H1 (cell line): ENCODE measurements around the gene PNPLA1. TPM values are rescaled to one million over a fixed set of nuclear protein-coding genes. Genes with fewer than 3 reads are reported as not detected.
A peak's percentile ranks its signal among the peaks of the same experiment; 100 is the strongest.

ENCODE experiments used
- CTCF ChIA-PET: fragments of 300-600 bp; sonication (Branson Sonifier 250); formaldehyde crosslinking; loops from one replicate; lab custom pipeline; 2021; ENCODE audit not compliant: partially characterized antibody; lab: Charles Lee
- POLR2A ChIA-PET: fragments of 300-600 bp; sonication (Branson Sonifier 250); formaldehyde crosslinking; loops from one replicate; lab custom pipeline; 2021; ENCODE audit warnings: inconsistent platforms; ENCODE audit not compliant: partially characterized antibody; lab: Charles Lee
- DNase-seq, 2 experiments: peaks; one replicate each; pipeline versions ENCODE4 v3.0.0 to v3.0.0-alpha.2; 2010 to 2022; ENCODE audit warnings: low spot score in 2 of 2, low read depth in 1 of 2, mixed read lengths in 1 of 2
- FAIRE-seq: peaks from 2 replicates; lab custom pipeline; 2011; peaks lifted over from hg19 to GRCh38; lab: Jason Lieb, UNC
- H2AFZ ChIP-seq: 2 replicates; pipeline ENCODE4 v1.8.1; 2012; ENCODE audit warnings: low read length, inconsistent platforms
- H2AK5ac ChIP-seq: 2 replicates; pipeline ENCODE4 v1.6.1; 2013; ENCODE audit warnings: low read depth, low read length
- H2BK120ac ChIP-seq: replicated peaks from 2 replicates; pipeline ENCODE3; 2013; ENCODE audit warnings: low read depth, low read length, inconsistent platforms
- H2BK12ac ChIP-seq: 2 replicates; pipeline ENCODE4 v1.6.1; 2013; ENCODE audit warnings: low read depth, low read length
- H2BK15ac ChIP-seq: 2 replicates; pipeline ENCODE4 v1.6.1; 2013; ENCODE audit warnings: low read length
- H2BK20ac ChIP-seq: 2 replicates; pipeline ENCODE4 v1.6.1; 2013; ENCODE audit warnings: low read length
- H2BK5ac ChIP-seq: 2 replicates; pipeline ENCODE4 v1.6.1; 2013; ENCODE audit warnings: low read depth, low read length
- H3K14ac ChIP-seq: 2 replicates; pipeline ENCODE4 v1.6.1; 2013; ENCODE audit warnings: inconsistent platforms; ENCODE audit not compliant: insufficient read length
- H3K18ac ChIP-seq: 2 replicates; pipeline ENCODE4 v1.6.1; 2013; ENCODE audit warnings: low read length; ENCODE audit errors: extremely low read depth
- H3K23ac ChIP-seq: 2 replicates; pipeline ENCODE4 v1.6.1; 2013; ENCODE audit warnings: inconsistent platforms; ENCODE audit not compliant: insufficient read length
- H3K23me2 ChIP-seq: 2 replicates; pipeline ENCODE4 v1.6.1; 2013; ENCODE audit warnings: low read depth, low read length
- H3K27ac ChIP-seq: 2 replicates; pipeline ENCODE4 v1.6.1; 2011; ENCODE audit warnings: low read depth, low read length, inconsistent platforms
- H3K27me3 ChIP-seq, 4 experiments: replicated peaks in 1 of 4; 1 replicate in 1 of 4; 2 replicates in 3 of 4; pipeline versions ENCODE4 v1.6.1 to v1.8.1; 2011 to 2013; ENCODE audit warnings: low read length in 3 of 4, mild to moderate bottlenecking in 3 of 4, inconsistent platforms in 2 of 4, mixed read lengths in 2 of 4, moderate library complexity in 1 of 4; ENCODE audit not compliant: control insufficient read depth in 3 of 4, insufficient read depth in 3 of 4; ENCODE audit errors: extremely low read depth in 1 of 4
- H3K36me3 ChIP-seq, 4 experiments: 2 replicates each; pipeline versions ENCODE4 v1.6.1 to v1.8.1; 2011 to 2013; ENCODE audit warnings: mild to moderate bottlenecking in 4 of 4, low read length in 3 of 4, moderate library complexity in 2 of 4, control low read depth in 1 of 4, inconsistent platforms in 1 of 4; ENCODE audit not compliant: insufficient read depth in 4 of 4, control insufficient read depth in 2 of 4
- H3K4ac ChIP-seq: replicated peaks from 2 replicates; pipeline ENCODE3; 2013; ENCODE audit warnings: low read length, low read depth, mixed read lengths, inconsistent platforms; ENCODE audit not compliant: insufficient read length
- H3K4me1 ChIP-seq, 4 experiments: replicated peaks in 1 of 4; 1 replicate in 1 of 4; 2 replicates in 3 of 4; pipeline versions ENCODE4 v1.6.1 to v1.8.1; 2011 to 2013; ENCODE audit warnings: low read length in 3 of 4, inconsistent platforms in 2 of 4, mixed read lengths in 1 of 4; ENCODE audit not compliant: insufficient read depth in 4 of 4, control insufficient read depth in 3 of 4
- H3K4me2 ChIP-seq, 2 experiments: 2 replicates each; pipeline versions ENCODE4 v1.6.1 to v1.8.1; 2011 to 2013; ENCODE audit warnings: low read depth in 2 of 2, low read length in 2 of 2, control low read depth in 1 of 2, inconsistent platforms in 1 of 2, mild to moderate bottlenecking in 1 of 2; ENCODE audit not compliant: insufficient read depth in 1 of 2
- H3K4me3 ChIP-seq, 4 experiments: fragments of 200-600, 300-600 bp in 1 of 4; sonication (generic), shearing (Covaris generic), sonication (Bioruptor Twin) in 1 of 4; 2 replicates each; pipeline versions ENCODE4 v1.5.1 to v1.8.1; 2011 to 2016; ENCODE audit warnings: low read length in 4 of 4, low read depth in 3 of 4, control low read depth in 2 of 4, inconsistent platforms in 2 of 4, mild to moderate bottlenecking in 2 of 4, mixed read lengths in 1 of 4, moderate library complexity in 1 of 4; ENCODE audit not compliant: insufficient read depth in 2 of 4; ENCODE audit errors: extremely low read depth in 1 of 4
- H3K56ac ChIP-seq: replicated peaks from 2 replicates; pipeline ENCODE3; 2013; ENCODE audit warnings: low read depth, mild to moderate bottlenecking, mixed read lengths, low read length, inconsistent platforms; ENCODE audit not compliant: insufficient read length
- H3K79me1 ChIP-seq: 2 replicates; pipeline ENCODE4 v1.6.1; 2013; ENCODE audit warnings: low read depth, low read length, control low read depth
- H3K79me2 ChIP-seq, 2 experiments: 2 replicates each; pipeline versions ENCODE4 v1.6.1 to v1.8.1; 2012 to 2013; ENCODE audit warnings: low read length in 2 of 2, mild to moderate bottlenecking in 2 of 2, inconsistent platforms in 1 of 2; ENCODE audit not compliant: insufficient read depth in 2 of 2, control insufficient read depth in 1 of 2
- H3K9ac ChIP-seq, 4 experiments: replicated peaks in 1 of 4; 1 replicate in 1 of 4; 2 replicates in 3 of 4; pipeline versions ENCODE4 v1.6.1 to v1.8.1; 2011 to 2013; ENCODE audit warnings: low read depth in 3 of 4, low read length in 3 of 4, control low read depth in 2 of 4, mild to moderate bottlenecking in 2 of 4, moderate library complexity in 2 of 4, inconsistent platforms in 1 of 4; ENCODE audit errors: extremely low read depth in 1 of 4
- H3K9me3 ChIP-seq, 2 experiments: 2 replicates each; pipeline versions ENCODE4 v1.6.1 to v1.8.1; 2012 to 2013; ENCODE audit warnings: mild to moderate bottlenecking in 2 of 2, moderate library complexity in 2 of 2, control low read depth in 1 of 2, inconsistent platforms in 1 of 2, low read depth in 1 of 2, low read length in 1 of 2, mixed read lengths in 1 of 2; ENCODE audit not compliant: insufficient read depth in 2 of 2
- H4K20me1 ChIP-seq, 2 experiments: replicated peaks in 1 of 2; 2 replicates each; pipeline versions ENCODE3 to v1.8.1; 2011 to 2013; ENCODE audit warnings: inconsistent platforms in 2 of 2, low read length in 2 of 2, mild to moderate bottlenecking in 1 of 2; ENCODE audit not compliant: insufficient read depth in 2 of 2, control insufficient read depth in 1 of 2
- H4K5ac ChIP-seq: 2 replicates; pipeline ENCODE4 v1.6.1; 2013; ENCODE audit warnings: low read length, low read depth, mixed read lengths, inconsistent platforms; ENCODE audit not compliant: insufficient read length
- H4K8ac ChIP-seq: 2 replicates; pipeline ENCODE4 v1.8.0; 2013; ENCODE audit warnings: mild to moderate bottlenecking, moderate library complexity, low read length, inconsistent platforms; ENCODE audit not compliant: insufficient read depth; ENCODE audit errors: extremely low read depth
- H4K91ac ChIP-seq: replicated peaks from 2 replicates; pipeline ENCODE3; 2013; ENCODE audit warnings: low read length, mixed read lengths, inconsistent platforms; ENCODE audit not compliant: insufficient read length
- BCL11A ChIP-seq, 2 experiments: IDR thresholded peaks; one replicate each; pipeline ENCODE4 v1.6.1; 2011; ENCODE audit warnings: low read depth in 2 of 2, low read length in 2 of 2, mild to moderate bottlenecking in 2 of 2
- CBX5 ChIP-seq: fragments of 300-800, 300-1000 bp; sonication (generic); IDR thresholded peaks from 2 replicates; pipeline ENCODE4 v1.7.1; 2016; ENCODE audit warnings: antibody characterized with exemption, low read length, low read depth
- EGR1 ChIP-seq: IDR thresholded peaks from 2 replicates; pipeline ENCODE4 v1.6.1; 2011; ENCODE audit warnings: low read depth, low read length, borderline replicate concordance
- JUND ChIP-seq: IDR thresholded peaks from 2 replicates; pipeline ENCODE4 v1.6.1; 2011; ENCODE audit warnings: mild to moderate bottlenecking, improper control_type of control experiment, low read length
- PHF8 ChIP-seq: fragments of 200-600 bp; sonication (generic); conservative IDR thresholded peaks from 2 replicates; pipeline ENCODE4 v1.7.1; 2012; ENCODE audit warnings: low read depth, mild to moderate bottlenecking, inconsistent platforms, low read length, moderate library complexity
- RBBP5 ChIP-seq: IDR thresholded peaks from 2 replicates; pipeline ENCODE4 v1.7.1; 2012; ENCODE audit warnings: low read depth, mild to moderate bottlenecking, inconsistent platforms, low read length, moderate library complexity, borderline replicate concordance
- RXRA ChIP-seq: IDR thresholded peaks from 2 replicates; pipeline ENCODE4 v1.6.1; 2011; ENCODE audit warnings: low read depth, mild to moderate bottlenecking, low read length, moderate library complexity; ENCODE audit not compliant: insufficient read depth
- WGBS, 2 experiments: shearing (Covaris generic) in 1 of 2; methylation state at CpG; one replicate each; pipeline versions ENCODE4 v1.1.6 to v1.1.7; 2013 to 2015; ENCODE audit warnings: low lambda C conversion rate in 2 of 2, mixed read lengths in 2 of 2, inconsistent platforms in 1 of 2, low coverage in 1 of 2, missing lambda C conversion rate in 1 of 2; ENCODE audit not compliant: insufficient replicate concordance in 2 of 2, insufficient coverage in 1 of 2, insufficient read length in 1 of 2; ENCODE audit errors: extremely low coverage in 1 of 2, missing lambda C conversion rate in 1 of 2; 5-methylcytosine and 5-hydroxymethylcytosine counted together
- polyA plus RNA-seq, 7 experiments: library from polyadenylated mRNA; depleted of rRNA in 3 of 7; stranded (reverse) in 5 of 7; unstranded in 2 of 7; fragments of >200 nt in 5 of 7; fragments of 200-250 nt in 2 of 7; gene quantifications; 1 replicate in 5 of 7; 2 replicates in 1 of 7; 4 replicates in 1 of 7; pipeline versions ENCODE4 v1.2.1 to v1.2.3, GENCODE V29; 2011 to 2013; ENCODE audit warnings: missing spikeins in 2 of 7, mixed read lengths in 2 of 7
- total RNA-seq: library from RNA; stranded (reverse); fragmentation: NEBNext Ultra II Directional; extraction: Animal tissue kit (Norgen Biotek cat#: 25700); gene quantifications from 2 replicates; pipeline ENCODE4 v1.2.1, GENCODE V29; 2021

PNPLA1 gene
- total and polyA plus RNA-seq, 2 of the 8 experiments (the other 6 are each of a cell fraction or from before 2014, with no cell fraction given): not detected

- no peak overlapping the region for H2BK120ac ChIP-seq
- H3K4ac ChIP-seq: no peak overlapping the region
- CTCF ChIA-PET: interaction anchor here (0.9 to 14.2 kb wide), 2 partner anchors 11 to 46 kb away, joined by 4 to 137 read pairs; no protein-coding TSS in a partner anchor
- WGBS, 2 experiments: 56% methylated on average over 3 of the region's 3 CpGs; no CpG with 5 or more reads in 1 of the 2 experiments
- peaks cover 0 to 3% (median under 1%) of the 10 kb centered on the region in 4 experiments; a peak in 2 of 7 replicates for H3K4me1 ChIP-seq
- no peak overlapping the region for H3K9ac ChIP-seq
- no peak overlapping the region for H2AK5ac ChIP-seq
- H2AFZ ChIP-seq: no peak overlapping the region
- H3K23me2 ChIP-seq: no peaks in the 10 kb centered on the region
- no peaks in the 10 kb centered on the region for H4K20me1 ChIP-seq
- POLR2A ChIA-PET: no interaction called here
- no peak overlapping the region for H3K23ac ChIP-seq
- H3K14ac ChIP-seq: no peak overlapping the region
- H3K27ac ChIP-seq: no peak overlapping the region
- no peaks in the 10 kb centered on the region for H3K27me3 ChIP-seq
- H2BK5ac ChIP-seq: no peak overlapping the region
- no peak overlapping the region for H2BK20ac ChIP-seq
- no peaks in the 10 kb centered on the region for H3K36me3 ChIP-seq
- H3K4me2 ChIP-seq: no peak overlapping the region
- H3K4me3 ChIP-seq: no peak overlapping the region
- no peak for FAIRE-seq
- peak in 1 of 2 experiments; percentile 31 for DNase-seq
- no peaks in the 10 kb centered on the region for H3K9me3 ChIP-seq
- TF ChIP-seq RXRA: no peak
- TF ChIP-seq CBX5: no peak
- no peak for TF ChIP-seq RBBP5
- no peak for TF ChIP-seq PHF8
- TF ChIP-seq JUND: peak; percentile 50; the same call in 1 of the 2 replicates
- no peak for TF ChIP-seq EGR1
- no peak for TF ChIP-seq BCL11A (IDR thresholded peaks at IDR 0.05; ENCODE audit: low read depth in 2 of 2, low read length in 2 of 2)
- TF ChIP-seq, all 59 proteins: peak for 1
- no peaks in the 10 kb centered on the region for H3K79me1 ChIP-seq
- no peak overlapping the region for H4K5ac ChIP-seq
- H4K8ac ChIP-seq: no peak overlapping the region
- peak overlapping the region; percentile 26; the same call in 1 of the 2 replicates for H3K18ac ChIP-seq
- no peaks in the 10 kb centered on the region for H3K79me2 ChIP-seq
- H2BK15ac ChIP-seq: no peak overlapping the region
- H4K91ac ChIP-seq: no peak overlapping the region
- H2BK12ac ChIP-seq: no peak overlapping the region
- H3K56ac ChIP-seq: no peak overlapping the region
Observed at GRCh38 chr6:36314221-36315014, 44.6 kb downstream of the PNPLA1 start.
